PFSK-1 (cell line): Measurements from ENCODE around the gene ZBED5.

Source experiments
- FOXP2 ChIP-seq: optimal IDR thresholded peaks from 2 replicates; pipeline ENCODE3; 2011; ENCODE audit warnings: borderline replicate concordance, control low read depth, inconsistent platforms; ENCODE audit not compliant: insufficient read depth; ENCODE audit errors: extremely low read length, extremely low read depth
- POLR2AphosphoS5 ChIP-seq: IDR thresholded peaks from 2 replicates; pipeline ENCODE4 v1.6.1; 2012; ENCODE audit warnings: low read depth, mild to moderate bottlenecking, control low read depth, low read length, moderate library complexity
- SIN3A ChIP-seq: IDR thresholded peaks from 2 replicates; pipeline ENCODE4 v1.6.1; 2012; ENCODE audit warnings: mild to moderate bottlenecking, low read length, moderate library complexity, borderline replicate concordance; ENCODE audit not compliant: insufficient read depth
- TAF1 ChIP-seq: IDR thresholded peaks from 2 replicates; pipeline ENCODE4 v1.6.1; 2012; ENCODE audit warnings: low read length, control low read depth, borderline replicate concordance; ENCODE audit not compliant: insufficient read depth
- TF ChIP-seq, protein P1 (sequence below), 2 experiments: IDR thresholded peaks; 2 replicates each; pipeline versions ENCODE4 v1.6.1 to v1.8.0; 2011 to 2012; ENCODE audit warnings: low read depth in 2 of 2, low read length in 2 of 2, control low read depth in 1 of 2, inconsistent platforms in 1 of 2, mild to moderate bottlenecking in 1 of 2, moderate library complexity in 1 of 2; ENCODE audit not compliant: insufficient read depth in 1 of 2

Gene ZBED5

GRCh38 chr11:10881892-10882291 is 24.0 kb upstream of the ZBED5 start:
- no peak for TF ChIP-seq FOXP2
- TF ChIP-seq, protein P1, sequence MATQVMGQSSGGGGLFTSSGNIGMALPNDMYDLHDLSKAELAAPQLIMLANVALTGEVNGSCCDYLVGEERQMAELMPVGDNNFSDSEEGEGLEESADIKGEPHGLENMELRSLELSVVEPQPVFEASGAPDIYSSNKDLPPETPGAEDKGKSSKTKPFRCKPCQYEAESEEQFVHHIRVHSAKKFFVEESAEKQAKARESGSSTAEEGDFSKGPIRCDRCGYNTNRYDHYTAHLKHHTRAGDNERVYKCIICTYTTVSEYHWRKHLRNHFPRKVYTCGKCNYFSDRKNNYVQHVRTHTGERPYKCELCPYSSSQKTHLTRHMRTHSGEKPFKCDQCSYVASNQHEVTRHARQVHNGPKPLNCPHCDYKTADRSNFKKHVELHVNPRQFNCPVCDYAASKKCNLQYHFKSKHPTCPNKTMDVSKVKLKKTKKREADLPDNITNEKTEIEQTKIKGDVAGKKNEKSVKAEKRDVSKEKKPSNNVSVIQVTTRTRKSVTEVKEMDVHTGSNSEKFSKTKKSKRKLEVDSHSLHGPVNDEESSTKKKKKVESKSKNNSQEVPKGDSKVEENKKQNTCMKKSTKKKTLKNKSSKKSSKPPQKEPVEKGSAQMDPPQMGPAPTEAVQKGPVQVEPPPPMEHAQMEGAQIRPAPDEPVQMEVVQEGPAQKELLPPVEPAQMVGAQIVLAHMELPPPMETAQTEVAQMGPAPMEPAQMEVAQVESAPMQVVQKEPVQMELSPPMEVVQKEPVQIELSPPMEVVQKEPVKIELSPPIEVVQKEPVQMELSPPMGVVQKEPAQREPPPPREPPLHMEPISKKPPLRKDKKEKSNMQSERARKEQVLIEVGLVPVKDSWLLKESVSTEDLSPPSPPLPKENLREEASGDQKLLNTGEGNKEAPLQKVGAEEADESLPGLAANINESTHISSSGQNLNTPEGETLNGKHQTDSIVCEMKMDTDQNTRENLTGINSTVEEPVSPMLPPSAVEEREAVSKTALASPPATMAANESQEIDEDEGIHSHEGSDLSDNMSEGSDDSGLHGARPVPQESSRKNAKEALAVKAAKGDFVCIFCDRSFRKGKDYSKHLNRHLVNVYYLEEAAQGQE (IDR thresholded peaks at IDR 0.05; ENCODE audit: insufficient read depth in 1 of 2, low read depth in 2 of 2, low read length in 2 of 2), result no peak
- no peak for TF ChIP-seq POLR2AphosphoS5
- no peak for TF ChIP-seq SIN3A
- no peak for TF ChIP-seq TAF1

DNA sequence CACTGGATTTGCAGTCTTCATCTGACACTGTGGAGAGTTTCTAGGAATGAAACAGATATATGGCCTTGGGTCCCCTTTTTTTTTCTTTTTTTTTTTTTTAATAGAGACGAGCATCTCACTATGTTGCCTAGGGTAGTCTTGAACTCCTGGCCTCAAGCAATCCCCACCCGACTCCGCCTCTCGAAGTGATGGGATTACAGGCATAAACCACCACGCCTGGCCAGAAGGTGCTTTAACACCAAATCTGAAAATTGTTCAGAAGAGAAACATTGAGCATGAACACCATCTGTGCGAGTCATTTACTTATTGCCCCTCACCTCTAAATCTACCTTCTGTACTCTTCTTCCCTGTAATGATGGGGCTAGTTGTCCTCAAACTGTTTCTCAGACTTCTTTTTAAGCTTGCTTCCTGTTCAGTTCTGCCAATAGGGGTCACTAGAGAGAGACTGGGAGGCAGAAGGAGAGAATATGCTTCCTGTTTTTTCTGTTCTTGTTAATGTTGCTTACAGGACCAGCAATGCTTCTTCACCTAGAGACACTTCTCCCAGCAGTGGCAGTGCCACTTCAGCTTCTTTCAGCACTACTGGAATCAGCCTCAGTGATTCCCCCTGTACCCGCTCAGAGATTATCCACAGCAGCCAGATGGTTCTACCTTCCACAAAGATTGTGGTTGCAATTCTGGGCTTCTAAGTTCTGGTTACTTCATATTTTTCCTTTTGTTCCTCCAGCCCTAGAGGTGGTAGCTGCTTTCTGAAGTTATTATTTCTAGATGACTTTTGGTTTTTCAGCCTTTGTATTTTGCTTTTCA is 20.8 kb upstream of the ZBED5 start:
- TF ChIP-seq POLR2AphosphoS5 (no peak), SIN3A (no peak), FOXP2 (no peak), TAF1 (no peak)
- TF ChIP-seq, protein P1 (IDR thresholded peaks at IDR 0.05; ENCODE audit: insufficient read depth in 1 of 2, low read depth in 2 of 2, low read length in 2 of 2), result no peak

DNA sequence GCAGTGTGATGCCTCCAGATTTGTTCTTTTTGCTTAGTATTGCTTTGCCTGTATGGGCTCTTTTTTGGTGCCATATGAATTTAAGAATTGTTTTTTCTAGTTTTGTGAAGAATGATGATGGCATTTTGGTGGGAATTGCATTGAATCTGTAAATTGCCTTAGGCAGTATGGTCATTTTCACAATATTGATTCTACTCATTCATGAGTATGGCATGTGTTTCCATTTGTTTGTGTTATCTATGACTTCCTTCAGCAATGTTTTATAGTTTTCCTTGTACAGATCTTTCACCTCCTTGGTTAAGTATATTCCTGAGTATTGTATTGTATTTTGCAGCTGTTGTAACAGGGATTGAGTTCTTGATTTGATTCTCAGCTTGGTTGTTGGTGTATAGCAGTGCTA is 18.3 kb upstream of the ZBED5 start:
- TF ChIP-seq, protein P1 (IDR thresholded peaks at IDR 0.05; ENCODE audit: insufficient read depth in 1 of 2, low read depth in 2 of 2, low read length in 2 of 2), result no peak
- TF ChIP-seq TAF1 (no peak), FOXP2 (no peak), SIN3A (no peak), POLR2AphosphoS5 (no peak)

DNA sequence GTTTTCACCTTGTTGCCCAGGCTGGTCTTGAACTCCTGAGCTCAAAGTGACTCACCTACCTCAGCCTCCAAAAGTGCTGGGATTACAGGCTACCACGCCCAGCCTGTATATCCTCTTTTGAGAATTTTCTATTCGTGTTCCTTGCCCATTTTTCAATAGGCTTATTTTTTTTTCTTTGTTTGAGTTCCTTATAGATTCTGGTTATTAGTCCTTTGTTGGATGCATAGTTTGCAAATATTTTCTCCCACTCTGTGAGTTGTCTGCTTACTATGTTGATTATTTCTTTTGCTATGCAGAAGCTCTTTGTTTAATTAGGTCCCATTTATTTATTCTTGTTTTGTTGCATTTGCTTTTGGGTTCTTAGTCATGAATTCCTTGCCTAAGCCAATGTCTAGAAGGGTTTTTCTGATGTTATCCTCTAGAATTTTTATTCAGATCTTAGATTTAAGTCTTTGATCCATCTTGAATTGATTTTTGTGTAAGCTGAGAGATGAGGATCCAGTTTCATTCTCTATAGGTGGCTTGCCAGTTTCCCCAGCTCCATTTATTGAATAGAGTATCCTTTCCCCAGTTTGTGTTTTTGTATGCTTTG is 17.7 kb upstream of the ZBED5 start:
- no peak for TF ChIP-seq TAF1
- TF ChIP-seq, protein P1 (IDR thresholded peaks at IDR 0.05; ENCODE audit: insufficient read depth in 1 of 2, low read depth in 2 of 2, low read length in 2 of 2), result no peak
